Tibial nerve (tissue), 4 donors: ENCODE results near the gene THEMIS.

Experiments
- EP300 ChIP-seq, 2 donors: sonication (generic); formaldehyde crosslinking; IDR thresholded peaks; one replicate each; pipeline ENCODE4 v1.6.1; 2017; ENCODE audit warnings: antibody characterized with exemption in 2 of 2, mild to moderate bottlenecking in 1 of 2
- TF ChIP-seq, protein P1 (sequence below), 5 experiments: fragments of 200-600 bp in 3 of 5; fragments of 450-650 bp in 2 of 5; sonication (generic) in 3 of 5; IDR thresholded peaks; one replicate each; pipeline ENCODE4 v1.5.1; 2016 to 2019; ENCODE audit warnings: antibody characterized with exemption in 5 of 5, mild to moderate bottlenecking in 3 of 5, moderate library complexity in 2 of 5

DNA sequence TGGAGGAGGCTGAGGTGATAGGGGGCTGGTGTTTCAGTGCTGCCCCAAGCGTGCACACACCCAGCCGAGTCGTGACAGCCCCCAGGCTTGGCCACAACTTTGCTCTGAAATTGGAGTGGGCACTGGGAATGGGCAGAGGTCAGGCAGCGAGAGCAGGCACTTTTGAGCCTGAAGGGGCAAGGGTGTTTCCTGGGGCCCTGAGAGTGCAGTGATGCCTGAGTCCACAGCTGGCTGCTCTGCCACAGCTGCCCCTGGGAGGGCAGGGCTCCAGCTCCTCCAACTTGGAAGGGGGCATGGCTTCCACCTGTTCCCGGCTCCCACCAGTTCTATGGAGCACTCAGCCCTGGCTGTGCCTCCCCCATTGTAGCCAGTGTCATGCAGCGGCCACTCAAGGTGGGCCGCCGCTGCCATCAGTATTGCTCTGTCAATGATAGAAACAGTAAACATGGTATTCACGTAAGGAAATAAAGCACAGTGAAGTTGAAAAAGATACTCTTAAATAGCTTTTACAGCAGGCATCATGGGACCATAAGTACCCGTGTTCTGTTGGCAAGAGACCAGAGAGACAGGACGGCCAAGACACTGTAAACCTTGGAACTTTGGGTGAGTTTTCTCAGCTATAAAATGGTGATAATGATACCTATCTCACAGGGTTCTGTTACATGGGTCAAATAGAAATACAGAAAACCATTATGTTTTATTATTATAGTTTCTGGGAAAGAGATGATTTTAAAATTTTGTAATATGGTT is 108.9 kb downstream of the THEMIS start:
- no peak for TF ChIP-seq EP300 (IDR thresholded peaks at IDR 0.05)
- TF ChIP-seq, protein P1, sequence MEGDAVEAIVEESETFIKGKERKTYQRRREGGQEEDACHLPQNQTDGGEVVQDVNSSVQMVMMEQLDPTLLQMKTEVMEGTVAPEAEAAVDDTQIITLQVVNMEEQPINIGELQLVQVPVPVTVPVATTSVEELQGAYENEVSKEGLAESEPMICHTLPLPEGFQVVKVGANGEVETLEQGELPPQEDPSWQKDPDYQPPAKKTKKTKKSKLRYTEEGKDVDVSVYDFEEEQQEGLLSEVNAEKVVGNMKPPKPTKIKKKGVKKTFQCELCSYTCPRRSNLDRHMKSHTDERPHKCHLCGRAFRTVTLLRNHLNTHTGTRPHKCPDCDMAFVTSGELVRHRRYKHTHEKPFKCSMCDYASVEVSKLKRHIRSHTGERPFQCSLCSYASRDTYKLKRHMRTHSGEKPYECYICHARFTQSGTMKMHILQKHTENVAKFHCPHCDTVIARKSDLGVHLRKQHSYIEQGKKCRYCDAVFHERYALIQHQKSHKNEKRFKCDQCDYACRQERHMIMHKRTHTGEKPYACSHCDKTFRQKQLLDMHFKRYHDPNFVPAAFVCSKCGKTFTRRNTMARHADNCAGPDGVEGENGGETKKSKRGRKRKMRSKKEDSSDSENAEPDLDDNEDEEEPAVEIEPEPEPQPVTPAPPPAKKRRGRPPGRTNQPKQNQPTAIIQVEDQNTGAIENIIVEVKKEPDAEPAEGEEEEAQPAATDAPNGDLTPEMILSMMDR (IDR thresholded peaks at IDR 0.05), result no peak
